K562 (cell line): Measurements from ENCODE around the gene DNAJC17.

ENCODE experiments used
- PRMT5 ChIP-seq: sonication (generic); formaldehyde crosslinking; IDR thresholded peaks from 2 replicates; pipeline ENCODE4 v1.5.0; 2020; ENCODE audit warnings: missing genetic modification reagents
- ZNF436 ChIP-seq: fragments of 250-450, 450-650 bp; sonication (Bioruptor Pico); formaldehyde crosslinking; IDR thresholded peaks from 2 replicates; pipeline ENCODE4 v1.7.0; 2020; ENCODE audit warnings: mild to moderate bottlenecking
- TF ChIP-seq, protein P1 (sequence below), 3 experiments: IDR thresholded peaks in 2 of 3; conservative IDR thresholded peaks in 1 of 3; 2 replicates each; pipeline ENCODE4 v1.5.1; 2011 to 2012; ENCODE audit warnings: low read length in 3 of 3, mild to moderate bottlenecking in 3 of 3, control low read depth in 2 of 3, improper control_type of control experiment in 1 of 3, inconsistent platforms in 1 of 3, low read depth in 1 of 3, mixed read lengths in 1 of 3, moderate library complexity in 1 of 3; ENCODE audit not compliant: insufficient read depth in 2 of 3

- TF ChIP-seq PRMT5 (no peak), ZNF436 (CRISPR knock-in tag) (no peak)
- TF ChIP-seq, protein P1, sequence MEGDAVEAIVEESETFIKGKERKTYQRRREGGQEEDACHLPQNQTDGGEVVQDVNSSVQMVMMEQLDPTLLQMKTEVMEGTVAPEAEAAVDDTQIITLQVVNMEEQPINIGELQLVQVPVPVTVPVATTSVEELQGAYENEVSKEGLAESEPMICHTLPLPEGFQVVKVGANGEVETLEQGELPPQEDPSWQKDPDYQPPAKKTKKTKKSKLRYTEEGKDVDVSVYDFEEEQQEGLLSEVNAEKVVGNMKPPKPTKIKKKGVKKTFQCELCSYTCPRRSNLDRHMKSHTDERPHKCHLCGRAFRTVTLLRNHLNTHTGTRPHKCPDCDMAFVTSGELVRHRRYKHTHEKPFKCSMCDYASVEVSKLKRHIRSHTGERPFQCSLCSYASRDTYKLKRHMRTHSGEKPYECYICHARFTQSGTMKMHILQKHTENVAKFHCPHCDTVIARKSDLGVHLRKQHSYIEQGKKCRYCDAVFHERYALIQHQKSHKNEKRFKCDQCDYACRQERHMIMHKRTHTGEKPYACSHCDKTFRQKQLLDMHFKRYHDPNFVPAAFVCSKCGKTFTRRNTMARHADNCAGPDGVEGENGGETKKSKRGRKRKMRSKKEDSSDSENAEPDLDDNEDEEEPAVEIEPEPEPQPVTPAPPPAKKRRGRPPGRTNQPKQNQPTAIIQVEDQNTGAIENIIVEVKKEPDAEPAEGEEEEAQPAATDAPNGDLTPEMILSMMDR (IDR thresholded peaks at IDR 0.05 in 2 of 3, conservative IDR thresholded peaks at IDR 0.05 in 1 of 3; ENCODE audit: insufficient read depth in 2 of 3, low read depth in 1 of 3, low read length in 3 of 3): no peak
These were observed 46.1 kb upstream of the DNAJC17 start for GRCh38 chr15:40853241-40853890.
